Rectal smooth muscle tissue (tissue), 1 donor: ENCODE data around the gene ZNF799.

ENCODE experiments used
- H3K27ac ChIP-seq: one replicate; pipeline ENCODE4 v1.7.0; 2013; ENCODE audit warnings: low read depth, low read length, inconsistent platforms
- H3K27me3 ChIP-seq: one replicate; pipeline ENCODE4 v1.7.0; 2013; ENCODE audit warnings: low read length; ENCODE audit not compliant: control insufficient read depth, insufficient read depth
- H3K36me3 ChIP-seq: one replicate; pipeline ENCODE4 v1.7.0; 2013; ENCODE audit warnings: low read length; ENCODE audit not compliant: control insufficient read depth, insufficient read depth
- H3K4me1 ChIP-seq: one replicate; pipeline ENCODE4 v1.7.0; 2013; ENCODE audit warnings: low read length; ENCODE audit not compliant: control insufficient read depth, insufficient read depth
- H3K4me3 ChIP-seq: one replicate; pipeline ENCODE4 v1.7.0; 2013; ENCODE audit warnings: low read length
- H3K9ac ChIP-seq: one replicate; pipeline ENCODE4 v1.7.0; 2013; ENCODE audit warnings: low read length

Gene ZNF799

GRCh38 chr19:12345197-12345596 lies 55.9 kb downstream of the ZNF799 start:
- no peak overlapping the region for H3K4me3 ChIP-seq
- H3K4me1 ChIP-seq: no peaks in the 10 kb centered on the region
- H3K36me3 ChIP-seq: peaks cover under 1% of the 10 kb centered on the region
- H3K27me3 ChIP-seq: no peaks in the 10 kb centered on the region
- H3K9ac ChIP-seq: no peak overlapping the region
- H3K27ac ChIP-seq: no peak overlapping the region
